Measurements from ENCODE around the gene RHBDL1.

The RHBDL1 gene

GRCh38 chr16:706189-707061, 31.0 kb downstream of the RHBDL1 start:
- TF ChIP-seq CTCF (IDR thresholded peaks at IDR 0.05; ENCODE audit: insufficient read depth, missing control alignments) = no peak
- no peak for FAIRE-seq

GRCh38 chr16:707062-707538, 31.6 kb downstream of the RHBDL1 start:
- FAIRE-seq = no peak
- no peak for TF ChIP-seq CTCF (IDR thresholded peaks at IDR 0.05; ENCODE audit: insufficient read depth, missing control alignments)
- DNase-seq (ENCODE audit: insufficient read length, low spot score) = no peak

More at GRCh38 chr16:706189-707061, 31.0 kb downstream of the RHBDL1 start:
- DNase-seq (ENCODE audit: insufficient read length, low spot score) = no peak

- no peak for FAIRE-seq
- no peak for DNase-seq (ENCODE audit: insufficient read length, low spot score)
- TF ChIP-seq CTCF (IDR thresholded peaks at IDR 0.05; ENCODE audit: insufficient read depth, missing control alignments) = no peak
These were observed 32.5 kb downstream of the RHBDL1 start for GRCh38 chr16:708019-708418.

DNA sequence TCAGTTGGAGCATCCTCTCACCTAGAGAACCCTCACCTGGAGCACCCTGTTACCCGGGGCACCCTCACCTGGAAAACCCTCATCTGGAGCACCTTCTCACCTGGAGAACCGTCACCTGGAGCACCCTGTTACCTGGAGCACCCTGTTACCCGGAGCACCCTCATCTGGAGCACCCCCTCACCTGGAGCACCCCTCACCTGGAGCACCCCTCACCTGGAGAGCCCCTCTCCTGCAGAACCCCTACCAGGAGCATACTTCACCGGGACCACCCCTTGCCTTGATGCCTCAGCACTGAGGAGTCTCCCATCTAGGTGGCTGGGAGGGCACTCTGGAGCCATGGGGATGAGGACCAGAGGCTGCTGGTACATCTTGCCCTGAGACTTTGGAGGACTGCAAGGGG, 33.5 kb downstream of the RHBDL1 start:
- no peak for FAIRE-seq

DNA sequence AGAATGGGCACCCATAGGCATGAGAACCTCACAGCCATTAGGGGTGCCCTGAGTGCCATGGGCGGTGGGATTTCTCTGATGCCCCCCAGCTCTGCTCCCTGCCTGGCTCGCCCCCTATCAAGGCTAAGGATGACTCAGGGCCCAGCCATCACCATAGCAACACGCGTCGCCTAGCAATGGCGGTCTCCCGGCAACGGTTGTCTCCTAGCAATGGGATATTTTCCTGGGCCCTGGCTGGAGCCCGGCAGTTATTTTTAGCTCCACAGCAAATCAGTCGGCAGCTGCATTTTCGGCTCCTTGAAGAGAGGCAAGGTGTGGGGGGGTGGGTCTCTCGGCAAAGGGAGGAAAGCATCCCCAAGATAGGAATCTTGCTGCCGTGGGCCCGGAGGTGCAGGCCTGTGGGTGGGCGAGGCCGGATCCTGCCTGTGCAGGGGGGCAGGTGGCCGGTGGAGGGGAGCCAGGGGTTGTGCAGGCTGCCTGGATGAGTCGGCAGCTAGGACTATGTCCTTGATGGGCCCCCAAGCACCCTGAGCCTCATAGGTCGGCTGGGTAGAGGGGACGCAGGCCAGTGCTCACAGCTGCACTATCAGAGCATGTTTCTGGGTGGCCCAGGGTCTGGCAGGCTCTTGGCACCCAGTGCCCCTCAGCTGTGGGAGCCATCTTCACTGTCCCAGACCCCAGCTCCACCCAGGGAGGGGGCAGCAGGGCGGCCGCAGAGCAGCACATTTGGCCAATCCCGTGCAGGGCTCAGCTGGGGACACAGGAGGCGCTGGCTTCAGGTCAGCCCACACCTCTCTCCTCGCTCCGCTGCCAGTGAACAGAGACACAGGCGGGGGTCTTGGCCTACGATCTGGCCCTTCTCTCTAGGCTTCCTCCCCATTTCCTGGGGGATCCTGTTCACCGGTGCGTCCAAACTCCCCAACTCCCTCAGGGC, 34.4 kb downstream of the RHBDL1 start:
- FAIRE-seq (no peak), DNase-seq (ENCODE audit: insufficient read length, low spot score) (peak; percentile 96)
- TF ChIP-seq CTCF (IDR thresholded peaks at IDR 0.05; ENCODE audit: insufficient read depth, missing control alignments) = no peak

More for the DNA sequence above, 33.5 kb downstream of the RHBDL1 start:
- no peak for DNase-seq (ENCODE audit: insufficient read length, low spot score)
- no peak for TF ChIP-seq CTCF (IDR thresholded peaks at IDR 0.05; ENCODE audit: insufficient read depth, missing control alignments)

GRCh38 chr16:710500-711075, 35.1 kb downstream of the RHBDL1 start:
- no peak for TF ChIP-seq CTCF (IDR thresholded peaks at IDR 0.05; ENCODE audit: insufficient read depth, missing control alignments)
- DNase-seq (ENCODE audit: insufficient read length, low spot score) (no peak), FAIRE-seq (no peak)
